Measurements from ENCODE around the gene ZCCHC4. TPM values are rescaled to one million over a fixed set of nuclear protein-coding genes. Genes with fewer than 3 reads are reported as not detected.

The ZCCHC4 gene
- total and polyA plus RNA-seq, 3 donors from 2014 or later = 10.3 to 27.5 (median 27.3) TPM

- Histone ChIP-seq H3K9me3 (no peaks in the 10 kb centered on the region), H3K4me3 (no peak overlapping the region), H3K27ac (peak overlapping the region; percentile 61 to 71), H3K4me1 (peaks cover 13% of the 10 kb centered on the region), H3K36me3 (ENCODE audit: low read depth, missing control alignments) (no peaks in the 10 kb centered on the region), H3K27me3 (no peaks in the 10 kb centered on the region)
- no peak for TF ChIP-seq CTCF (IDR thresholded peaks at IDR 0.05)
- no peak for TF ChIP-seq POLR2A (IDR thresholded peaks at IDR 0.05)
- DNase-seq = no peak
- 84 to 86% methylated on average over 1 of the region's 1 CpG for WGBS, 2 donors
- intact Hi-C loops (cut with DNase I; ENCODE audit: low total_unique reads) = no loop called here
Measured at GRCh38 chr4:25330335-25330734, 17.8 kb downstream of the ZCCHC4 start.

GRCh38 chr4:25330905-25331808, 18.6 kb downstream of the ZCCHC4 start:
- no peaks in the 10 kb centered on the region for H3K27me3 ChIP-seq
- H3K27ac ChIP-seq = peak overlapping the region; percentile 61 to 71
- no peak for TF ChIP-seq POLR2A (IDR thresholded peaks at IDR 0.05)
- intact Hi-C loops (cut with DNase I; ENCODE audit: low total_unique reads) = no loop called here
- no peak for DNase-seq
- peaks cover 13% of the 10 kb centered on the region for H3K4me1 ChIP-seq
- H3K9me3 ChIP-seq = no peaks in the 10 kb centered on the region
- 54 to 67% methylated on average over 11 to 12 of the region's 12 CpGs for WGBS, 2 donors
- no peaks in the 10 kb centered on the region for H3K36me3 ChIP-seq (ENCODE audit: low read depth, missing control alignments)
- H3K4me3 ChIP-seq = no peak overlapping the region

- TF ChIP-seq POLR2A (IDR thresholded peaks at IDR 0.05) = no peak
- no peak for TF ChIP-seq CTCF (IDR thresholded peaks at IDR 0.05)
- Histone ChIP-seq H3K27me3 (no peaks in the 10 kb centered on the region), H3K9me3 (no peaks in the 10 kb centered on the region), H3K36me3 (ENCODE audit: low read depth, missing control alignments) (no peaks in the 10 kb centered on the region), H3K4me1 (no peaks in the 10 kb centered on the region), H3K4me3 (no peak overlapping the region), H3K27ac (no peak overlapping the region)
- intact Hi-C loops (cut with DNase I; ENCODE audit: low total_unique reads) = no loop called here
- 95 to 97% methylated on average over 2 of the region's 2 CpGs for WGBS, 2 donors
- no peak for DNase-seq
Measured at GRCh38 chr4:25343671-25344070, 31.1 kb downstream of the ZCCHC4 start.

- no peaks in the 10 kb centered on the region for H3K9me3 ChIP-seq
- intact Hi-C loops (cut with DNase I; ENCODE audit: low total_unique reads) = no loop called here
- H3K27me3 ChIP-seq = no peaks in the 10 kb centered on the region
- TF ChIP-seq CTCF (IDR thresholded peaks at IDR 0.05) (no peak), POLR2A (IDR thresholded peaks at IDR 0.05) (no peak)
- 35 to 38% methylated on average over 5 of the region's 5 CpGs for WGBS, 2 donors
- no peaks in the 10 kb centered on the region for H3K36me3 ChIP-seq (ENCODE audit: low read depth, missing control alignments)
- H3K4me3 ChIP-seq = no peak overlapping the region
- H3K4me1 ChIP-seq = no peaks in the 10 kb centered on the region
- DNase-seq = no peak
- H3K27ac ChIP-seq = no peak overlapping the region
Measured at GRCh38 chr4:25345744-25346143, 33.2 kb downstream of the ZCCHC4 start.

GRCh38 chr4:25346913-25347312, 34.3 kb downstream of the ZCCHC4 start:
- Histone ChIP-seq H3K4me1 (no peaks in the 10 kb centered on the region), H3K36me3 (ENCODE audit: low read depth, missing control alignments) (no peaks in the 10 kb centered on the region), H3K27ac (no peak overlapping the region), H3K4me3 (no peak overlapping the region), H3K27me3 (no peaks in the 10 kb centered on the region), H3K9me3 (no peaks in the 10 kb centered on the region)
- TF ChIP-seq CTCF (IDR thresholded peaks at IDR 0.05) = no peak
- TF ChIP-seq POLR2A (IDR thresholded peaks at IDR 0.05) = no peak
- WGBS, 2 donors = 88 to 91% methylated on average over 3 of the region's 3 CpGs
- intact Hi-C loops (cut with DNase I; ENCODE audit: low total_unique reads) = no loop called here
- DNase-seq = no peak
